GM12874 (cell line): ENCODE measurements around the gene MPL.

Experiments used
- CTCF ChIP-seq: IDR thresholded peaks from 2 replicates; pipeline ENCODE4 v1.5.1; 2011; ENCODE audit warnings: low read depth, mild to moderate bottlenecking, control low read depth, low read length, moderate library complexity; ENCODE audit not compliant: insufficient read depth

The MPL gene

GRCh38 chr1:43312663-43313515, 24.7 kb upstream of the MPL start:
- no peak for TF ChIP-seq CTCF

- TF ChIP-seq CTCF = no peak
Measured at GRCh38 chr1:43313771-43314170, 23.8 kb upstream of the MPL start.

GRCh38 chr1:43314233-43314632, 23.4 kb upstream of the MPL start:
- TF ChIP-seq CTCF = no peak

- no peak for TF ChIP-seq CTCF
Measured at GRCh38 chr1:43315481-43315880, 22.1 kb upstream of the MPL start.

DNA sequence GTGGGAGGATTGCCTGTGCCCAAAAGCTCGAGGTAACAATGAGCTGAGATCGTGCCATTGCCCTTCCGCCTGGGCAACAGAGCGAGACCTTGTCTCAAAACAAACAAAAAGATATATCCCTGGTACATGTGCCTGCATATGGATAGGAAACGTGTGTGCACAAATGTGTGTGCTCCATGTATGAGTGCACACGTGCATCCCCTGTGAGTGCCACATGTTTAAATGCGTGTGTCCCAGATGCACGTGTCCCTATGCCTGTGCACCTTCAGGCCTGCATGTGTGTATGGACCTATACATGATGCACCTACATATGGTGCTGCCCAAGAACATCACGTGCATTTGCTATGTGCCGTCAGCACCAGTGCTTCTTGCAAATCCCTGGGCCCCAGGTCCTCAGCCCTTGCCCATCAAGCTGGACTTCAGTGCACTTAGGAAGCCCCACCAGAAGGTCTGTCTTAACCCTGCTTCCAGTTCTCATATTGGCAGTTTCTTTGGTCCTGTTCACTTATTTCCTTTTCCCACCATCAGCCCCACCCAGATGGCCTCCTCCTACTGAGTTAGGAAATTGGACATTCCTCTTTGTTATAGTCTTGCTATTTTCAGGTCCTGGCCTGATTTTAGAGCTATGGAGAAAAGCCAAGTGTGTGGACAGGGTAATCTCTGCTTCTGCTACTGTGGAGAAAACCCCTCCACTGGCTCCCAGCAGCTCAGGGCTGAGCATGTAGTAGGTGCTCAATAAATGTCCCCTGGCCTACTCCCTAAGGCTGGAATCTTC, 21.5 kb upstream of the MPL start:
- TF ChIP-seq CTCF = no peak

DNA sequence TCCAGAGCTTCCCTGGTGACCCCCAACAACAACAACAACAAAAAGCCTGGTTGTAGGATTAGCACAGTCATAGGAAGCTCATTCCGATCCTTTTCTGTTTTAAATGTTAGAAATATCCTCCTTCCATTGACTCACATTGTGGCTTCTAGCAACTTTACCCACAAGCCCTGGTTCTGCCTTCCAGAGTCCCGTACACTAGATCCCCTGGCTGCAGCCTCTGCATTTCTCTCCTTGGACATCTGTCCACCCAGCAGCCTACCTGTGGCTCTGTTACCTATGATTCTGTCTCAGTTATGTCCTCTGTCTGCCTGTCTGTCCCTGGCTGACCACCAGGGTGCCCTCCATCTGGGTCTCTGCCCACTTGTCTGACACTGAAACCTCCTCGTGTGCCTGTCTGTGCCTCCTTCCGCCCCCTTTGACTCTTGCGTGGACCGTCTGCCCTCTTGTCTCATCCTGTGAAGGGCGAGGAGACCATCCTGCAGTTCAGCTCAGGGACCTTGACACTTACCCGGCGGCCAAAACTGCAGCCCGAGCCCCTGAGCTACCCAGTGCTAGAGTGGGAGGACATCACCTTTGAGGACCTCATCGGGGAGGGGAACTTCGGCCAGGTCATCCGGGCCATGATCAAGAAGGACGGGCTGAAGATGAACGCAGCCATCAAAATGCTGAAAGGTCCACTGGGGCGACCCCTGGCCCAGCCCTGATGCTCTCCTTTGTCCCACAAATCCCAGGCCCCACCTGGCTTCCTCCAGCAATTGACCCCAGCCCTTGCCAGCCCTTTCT, 20.7 kb upstream of the MPL start:
- no peak for TF ChIP-seq CTCF
